ENCODE results near the gene SHOX.

DNA sequence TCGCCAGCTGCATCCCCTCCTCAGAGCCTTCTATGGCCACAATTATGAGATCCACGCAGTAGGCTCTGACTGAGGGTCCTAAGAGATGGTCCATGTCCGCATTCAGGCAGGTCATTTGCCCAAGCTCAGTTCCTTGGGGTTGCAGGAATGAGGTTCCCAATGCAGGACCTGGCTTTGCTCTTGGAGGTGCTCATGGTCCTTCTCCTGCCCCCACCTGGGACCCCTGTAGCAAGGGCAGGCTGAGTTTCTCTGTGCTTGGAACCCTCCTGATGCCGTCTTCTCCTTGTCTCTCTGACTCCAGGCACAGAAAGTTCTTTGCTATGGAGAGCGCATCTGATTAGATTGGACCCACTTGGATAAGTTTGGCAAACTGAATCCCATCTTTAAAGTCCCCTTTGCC, 16.5 kb upstream of the SHOX start:
- TF ChIP-seq, protein P1, sequence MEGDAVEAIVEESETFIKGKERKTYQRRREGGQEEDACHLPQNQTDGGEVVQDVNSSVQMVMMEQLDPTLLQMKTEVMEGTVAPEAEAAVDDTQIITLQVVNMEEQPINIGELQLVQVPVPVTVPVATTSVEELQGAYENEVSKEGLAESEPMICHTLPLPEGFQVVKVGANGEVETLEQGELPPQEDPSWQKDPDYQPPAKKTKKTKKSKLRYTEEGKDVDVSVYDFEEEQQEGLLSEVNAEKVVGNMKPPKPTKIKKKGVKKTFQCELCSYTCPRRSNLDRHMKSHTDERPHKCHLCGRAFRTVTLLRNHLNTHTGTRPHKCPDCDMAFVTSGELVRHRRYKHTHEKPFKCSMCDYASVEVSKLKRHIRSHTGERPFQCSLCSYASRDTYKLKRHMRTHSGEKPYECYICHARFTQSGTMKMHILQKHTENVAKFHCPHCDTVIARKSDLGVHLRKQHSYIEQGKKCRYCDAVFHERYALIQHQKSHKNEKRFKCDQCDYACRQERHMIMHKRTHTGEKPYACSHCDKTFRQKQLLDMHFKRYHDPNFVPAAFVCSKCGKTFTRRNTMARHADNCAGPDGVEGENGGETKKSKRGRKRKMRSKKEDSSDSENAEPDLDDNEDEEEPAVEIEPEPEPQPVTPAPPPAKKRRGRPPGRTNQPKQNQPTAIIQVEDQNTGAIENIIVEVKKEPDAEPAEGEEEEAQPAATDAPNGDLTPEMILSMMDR (IDR thresholded peaks at IDR 0.05; ENCODE audit: borderline replicate concordance, extremely low read depth, low read length, poor library complexity, severe bottlenecking), result no peak
- TF ChIP-seq EZH2 (IDR thresholded peaks at IDR 0.05; ENCODE audit: borderline replicate concordance, low read depth, low read length, severe bottlenecking), result no peak
